Neutrophil (primary cell): Measurements from ENCODE around the gene CPM.

Experiments
- H3K27ac ChIP-seq: fragments of 200-600 bp; sonication (generic); 2 replicates; pipeline ENCODE4 v1.5.1; 2016; ENCODE audit warnings: mild to moderate bottlenecking, moderate library complexity
- H3K27me3 ChIP-seq: fragments of 200-600 bp; sonication (generic); 2 replicates; pipeline ENCODE4 v1.6.0; 2016; ENCODE audit warnings: mild to moderate bottlenecking
- H3K36me3 ChIP-seq: fragments of 200-600 bp; sonication (generic); 2 replicates; pipeline ENCODE4 v1.5.1; 2017
- H3K4me1 ChIP-seq, 2 experiments: fragments of 200-600 bp in 1 of 2; sonication (generic) in 1 of 2; 1 replicate in 1 of 2; 2 replicates in 1 of 2; pipeline versions ENCODE4 v1.5.1 to v1.6.1; 2013 to 2016; ENCODE audit warnings: low read depth in 1 of 2, low read length in 1 of 2, mild to moderate bottlenecking in 1 of 2, moderate library complexity in 1 of 2; ENCODE audit not compliant: control insufficient read depth in 1 of 2, insufficient read depth in 1 of 2
- H3K4me3 ChIP-seq, 2 experiments: fragments of 200-600 bp in 1 of 2; sonication (generic) in 1 of 2; 1 replicate in 1 of 2; 2 replicates in 1 of 2; pipeline ENCODE4 v1.5.1; 2013 to 2016; ENCODE audit warnings: low read depth in 1 of 2, low read length in 1 of 2, mild to moderate bottlenecking in 1 of 2, moderate library complexity in 1 of 2
- H3K9me3 ChIP-seq: fragments of 200-600 bp; sonication (generic); 2 replicates; pipeline ENCODE4 v1.5.1; 2016
- CTCF ChIP-seq: fragments of 200-600 bp; sonication (generic); IDR thresholded peaks from 2 replicates; pipeline ENCODE4 v1.5.1; 2016; ENCODE audit warnings: antibody characterized with exemption

The CPM gene

GRCh38 chr12:68899251-68899771 lies 33.7 kb downstream of the CPM start:
- Histone ChIP-seq H3K4me3 (no peak overlapping the region), H3K36me3 (no peaks in the 10 kb centered on the region), H3K4me1 (peaks cover 0 to 2% of the 10 kb centered on the region in 2 experiments), H3K27ac (no peak overlapping the region), H3K9me3 (no peaks in the 10 kb centered on the region), H3K27me3 (no peaks in the 10 kb centered on the region)
- no peak for TF ChIP-seq CTCF

GRCh38 chr12:68896881-68897540 lies 36.0 kb downstream of the CPM start:
- H3K4me3 ChIP-seq = no peak overlapping the region
- no peaks in the 10 kb centered on the region for H3K36me3 ChIP-seq
- no peak for TF ChIP-seq CTCF
- H3K4me1 ChIP-seq = no peaks in the 10 kb centered on the region
- no peaks in the 10 kb centered on the region for H3K27me3 ChIP-seq
- no peak overlapping the region for H3K27ac ChIP-seq
- H3K9me3 ChIP-seq = no peaks in the 10 kb centered on the region

GRCh38 chr12:68894276-68894855 lies 38.6 kb downstream of the CPM start:
- Histone ChIP-seq H3K27ac (no peak overlapping the region), H3K4me1 (peaks cover 3 to 4% of the 10 kb centered on the region in 2 experiments), H3K36me3 (no peaks in the 10 kb centered on the region), H3K4me3 (no peak overlapping the region), H3K9me3 (no peaks in the 10 kb centered on the region), H3K27me3 (no peaks in the 10 kb centered on the region)
- no peak for TF ChIP-seq CTCF

GRCh38 chr12:68893741-68894140 lies 39.2 kb downstream of the CPM start:
- Histone ChIP-seq H3K36me3 (no peaks in the 10 kb centered on the region), H3K4me3 (no peak overlapping the region), H3K27ac (no peak overlapping the region), H3K9me3 (no peaks in the 10 kb centered on the region), H3K4me1 (peaks cover 3 to 4% of the 10 kb centered on the region in 2 experiments), H3K27me3 (no peaks in the 10 kb centered on the region)
- no peak for TF ChIP-seq CTCF

GRCh38 chr12:68893201-68893600 lies 39.8 kb downstream of the CPM start:
- Histone ChIP-seq H3K27me3 (no peaks in the 10 kb centered on the region), H3K9me3 (no peaks in the 10 kb centered on the region), H3K4me1 (peaks cover 3 to 4% of the 10 kb centered on the region in 2 experiments), H3K4me3 (no peak overlapping the region), H3K27ac (no peak overlapping the region), H3K36me3 (no peaks in the 10 kb centered on the region)
- TF ChIP-seq CTCF = no peak
